GM23248 (cell line): Measurements from ENCODE around the gene TRPM3.

Experiments used
- EZH2 ChIP-seq: fragments of 200-600 bp; sonication (generic); IDR thresholded peaks from 2 replicates; pipeline ENCODE4 v1.6.1; 2018; ENCODE audit warnings: antibody characterized with exemption, mild to moderate bottlenecking; ENCODE audit not compliant: insufficient read depth, poor library complexity, severe bottlenecking
- EZH2phosphoT487 ChIP-seq: fragments of 200-600 bp; sonication (generic); IDR thresholded peaks from 2 replicates; pipeline ENCODE4 v1.6.1; 2018; ENCODE audit warnings: antibody characterized with exemption, moderate library complexity, mild to moderate bottlenecking, low read depth; ENCODE audit not compliant: insufficient read depth

- TF ChIP-seq EZH2 (no peak), EZH2phosphoT487 (no peak)
These were observed 9.7 kb upstream of the TRPM3 start for GRCh38 chr9:71131145-71131544.
